Right cardiac atrium (tissue), 5 donors: ENCODE results near the gene CEP104. TPM values are rescaled to one million over a fixed set of nuclear protein-coding genes. Genes with fewer than 3 reads are reported as not detected.

Source experiments
- ATAC-seq, 2 donors: fragments of 200-7000 bp; cut with Tn5 transposase; one replicate each; pipeline versions ENCODE4 v1.8.0 to v1.9.1; 2020; ENCODE audit warnings: moderate library complexity in 2 of 2, mild to moderate bottlenecking in 1 of 2
- DNase-seq, 3 donors: peaks; one replicate each; pipeline ENCODE4 v3.0.0-alpha.2; 2020
- H3K27ac ChIP-seq: one replicate; pipeline ENCODE4 v1.5.1; 2013; ENCODE audit warnings: mild to moderate bottlenecking, low read length, control low read depth, moderate library complexity
- H3K27me3 ChIP-seq: one replicate; pipeline ENCODE4 v1.6.1; 2013; ENCODE audit not compliant: control insufficient read depth, insufficient read depth
- H3K4me1 ChIP-seq: one replicate; pipeline ENCODE4 v1.6.1; 2013; ENCODE audit warnings: low read length; ENCODE audit not compliant: control insufficient read depth, insufficient read depth
- H3K4me3 ChIP-seq: one replicate; pipeline ENCODE4 v1.5.1; 2013; ENCODE audit warnings: low read length, control low read depth
- H3K9me3 ChIP-seq: one replicate; pipeline ENCODE4 v1.6.1; 2013; ENCODE audit warnings: low read length; ENCODE audit not compliant: control insufficient read depth
- WGBS: extraction: QIAGEN DNeasy Blood & Tissue Kit; methylation state at CpG from one replicate; pipeline ENCODE4 v1.1.7; 2013; 5-methylcytosine and 5-hydroxymethylcytosine counted together
- intact Hi-C, 4 donors: fragments of 100-400 bp; cut with DNase I; formaldehyde crosslinking; loops; one replicate each; pipeline versions ENCODE4 v1.11.0 to v1.14.0; 2022 to 2023
- polyA plus RNA-seq: library from polyadenylated mRNA; stranded (reverse); fragments of 200-250 nt; gene quantifications from one replicate; pipeline ENCODE4 v1.2.3, GENCODE V29; 2013
- total RNA-seq, 4 donors: library from RNA; stranded (reverse); fragmentation: NEBNext Ultra II Directional; extraction: Animal tissue kit (Norgen Biotek cat#: 25700); gene quantifications; one replicate each; pipeline ENCODE4 v1.2.1, GENCODE V29; 2021
- donor health status: healthy with polysubstance abuse.
- donor health status: DM: no; HTN: yes; CAD: no.
- donor health status: DM: no; HTN: no; CAD: no.
- donor health status: DM: no; HTN: yes; CAD: no; lungs with severe emphysema.
- donor health status: DM: yes; HTN: yes; CAD: no.

CEP104 gene
- total and polyA plus RNA-seq, 5 donors = 8.7 to 41.2 (median 34.6) TPM

- ATAC-seq (peak; percentile 2 to 6), DNase-seq (peak in 1 of 3 donors; percentile 62)
- 28% methylated on average over 17 of the region's 17 CpGs for WGBS
- Histone ChIP-seq H3K4me1 (peaks cover 4% of the 10 kb centered on the region), H3K4me3 (no peak overlapping the region), H3K9me3 (no peaks in the 10 kb centered on the region), H3K27ac (no peak overlapping the region), H3K27me3 (no peaks in the 10 kb centered on the region)
- intact Hi-C loops = no loop called here
Measured at GRCh38 chr1:3774946-3775489, 82.0 kb downstream of the CEP104 start.

GRCh38 chr1:3774276-3774945 is 82.6 kb downstream of the CEP104 start:
- H3K9me3 ChIP-seq = no peaks in the 10 kb centered on the region
- H3K27ac ChIP-seq = peak overlapping the region; percentile 2
- no peak overlapping the region for H3K4me3 ChIP-seq
- peaks cover 4% of the 10 kb centered on the region for H3K4me1 ChIP-seq
- no peak for DNase-seq
- intact Hi-C loops = no loop called here
- no peaks in the 10 kb centered on the region for H3K27me3 ChIP-seq
- ATAC-seq = no peak
- WGBS = 60% methylated on average over 19 of the region's 19 CpGs

- peak overlapping the region; percentile 2 for H3K27ac ChIP-seq
- no peaks in the 10 kb centered on the region for H3K27me3 ChIP-seq
- H3K4me3 ChIP-seq = no peak overlapping the region
- no peaks in the 10 kb centered on the region for H3K9me3 ChIP-seq
- no peak for DNase-seq
- intact Hi-C loops = no loop called here
- 77% methylated on average over 16 of the region's 16 CpGs for WGBS
- no peak for ATAC-seq
- H3K4me1 ChIP-seq = peaks cover 4% of the 10 kb centered on the region
Measured at GRCh38 chr1:3773572-3774275, 83.3 kb downstream of the CEP104 start.

- H3K9me3 ChIP-seq = no peaks in the 10 kb centered on the region
- intact Hi-C loops = no loop called here
- H3K4me3 ChIP-seq = peak within 1 kb of the TSS; percentile 74
- H3K27me3 ChIP-seq = no peaks in the 10 kb centered on the region
- ATAC-seq (peak in 1 of 2 donors; percentile 2), DNase-seq (peak in 1 of 3 donors; percentile 65)
- H3K4me1 ChIP-seq = peaks cover 4% of the 10 kb centered on the region
- peak within 1 kb of the TSS; percentile 24 for H3K27ac ChIP-seq
- WGBS = 15% methylated on average over 55 of the region's 55 CpGs
Measured at GRCh38 chr1:3772715-3773571, 84.1 kb downstream of the CEP104 start, which contains the start of gene SMIM1. Gene SMIM1, plus strand, starts transcription at chr1:3772749. Its CDS starts 2,625 bp downstream, at chr1:3775374.

- Histone ChIP-seq H3K27ac (peak overlapping the region; percentile 1), H3K9me3 (no peaks in the 10 kb centered on the region), H3K4me3 (peak overlapping the region; percentile 74), H3K4me1 (peaks cover 4% of the 10 kb centered on the region), H3K27me3 (no peaks in the 10 kb centered on the region)
- ATAC-seq (peak; percentile 81 to 82), DNase-seq (peak; percentile 94 to 98 (median 97))
- WGBS = 1% methylated on average over 60 of the region's 61 CpGs
- intact Hi-C loops = no loop called here
Measured at GRCh38 chr1:3772027-3772714, 84.8 kb downstream of the CEP104 start.

GRCh38 chr1:3771108-3772026 is 85.6 kb downstream of the CEP104 start:
- DNase-seq (peak in 2 of 3 donors; percentile 57 to 62), ATAC-seq (peak in 1 of 2 donors; percentile 6)
- peaks cover 4% of the 10 kb centered on the region for H3K4me1 ChIP-seq
- intact Hi-C loops = no loop called here
- no peaks in the 10 kb centered on the region for H3K9me3 ChIP-seq
- peak overlapping the region; percentile 1 for H3K27ac ChIP-seq
- 37% methylated on average over 32 of the region's 32 CpGs for WGBS
- peak overlapping the region; percentile 74 for H3K4me3 ChIP-seq
- no peaks in the 10 kb centered on the region for H3K27me3 ChIP-seq

- 89% methylated on average over 16 of the region's 16 CpGs for WGBS
- intact Hi-C loops = no loop called here
- H3K27me3 ChIP-seq = no peaks in the 10 kb centered on the region
Measured at GRCh38 chr1:3770047-3770765, 86.8 kb downstream of the CEP104 start.

GRCh38 chr1:3768811-3769390 is 88.1 kb downstream of the CEP104 start:
- peak in 2 of 3 donors; percentile 37 to 51 for DNase-seq
- no peak for ATAC-seq
- intact Hi-C loops = no loop called here
- no peaks in the 10 kb centered on the region for H3K27me3 ChIP-seq
- no peak overlapping the region for H3K27ac ChIP-seq
- H3K4me3 ChIP-seq = no peak overlapping the region
- no peaks in the 10 kb centered on the region for H3K9me3 ChIP-seq
- H3K4me1 ChIP-seq = no peaks in the 10 kb centered on the region
- 90% methylated on average over 22 of the region's 22 CpGs for WGBS

More at GRCh38 chr1:3770047-3770765, 86.8 kb downstream of the CEP104 start:
- DNase-seq (peak in 1 of 3 donors; percentile 61), ATAC-seq (no peak)
- Histone ChIP-seq H3K9me3 (no peaks in the 10 kb centered on the region), H3K4me1 (peaks cover 3% of the 10 kb centered on the region), H3K27ac (no peak overlapping the region), H3K4me3 (no peak overlapping the region)
